ENCODE results near the gene SMIM23. TPM values are rescaled to one million over a fixed set of nuclear protein-coding genes. Genes with fewer than 3 reads are reported as not detected.

Gene SMIM23
- total and polyA plus RNA-seq, 2 experiments from 2014 or later, result not detected

DNA sequence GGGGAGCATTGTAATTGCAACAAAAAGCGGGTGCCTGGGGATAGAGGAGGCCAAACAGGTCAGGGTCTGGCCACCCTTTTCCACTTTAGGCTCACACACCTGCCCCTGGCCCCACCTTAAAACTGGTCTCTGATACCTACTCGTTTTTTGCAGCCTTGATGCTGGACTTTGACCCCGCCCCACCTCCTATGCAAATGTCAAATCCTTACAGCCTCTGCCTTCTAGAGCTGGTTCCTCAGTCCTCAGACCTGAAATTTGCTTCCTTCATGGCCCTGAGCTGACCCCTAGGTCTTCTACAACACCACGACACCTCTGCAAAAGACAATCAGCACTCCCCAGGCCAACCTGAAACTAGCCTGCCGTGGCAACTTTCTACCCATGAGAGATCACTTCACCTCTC lies 37.7 kb downstream of the SMIM23 start:
- H3K27me3 ChIP-seq (ENCODE audit: insufficient read depth), result no peaks in the 10 kb centered on the region
- H3K4me3 Mint-ChIP-seq, result no peak overlapping the region
- ATAC-seq (no peak), DNase-seq (ENCODE audit: low spot score) (no peak)
- H3F3A ChIP-seq (replicated peaks; ENCODE audit: low read depth), result no peaks in the 10 kb centered on the region
- no peak overlapping the region for H3K4me3 ChIP-seq
- H4K20me1 ChIP-seq (replicated peaks; ENCODE audit: insufficient read depth), result no peaks in the 10 kb centered on the region
- no peak for TF ChIP-seq STAT1 (IDR thresholded peaks at IDR 0.05; ENCODE audit: unreplicated experiment)
- no peak for TF ChIP-seq EZH2 (IDR thresholded peaks at IDR 0.05; ENCODE audit: low read depth, unreplicated experiment)
- no peak for TF ChIP-seq EZH2phosphoT487 (IDR thresholded peaks at IDR 0.05; ENCODE audit: unreplicated experiment)
- no peak for TF ChIP-seq CREB1 (CRISPR knock-in tag; IDR thresholded peaks at IDR 0.05; ENCODE audit: low read depth)
- TF ChIP-seq, protein P1, sequence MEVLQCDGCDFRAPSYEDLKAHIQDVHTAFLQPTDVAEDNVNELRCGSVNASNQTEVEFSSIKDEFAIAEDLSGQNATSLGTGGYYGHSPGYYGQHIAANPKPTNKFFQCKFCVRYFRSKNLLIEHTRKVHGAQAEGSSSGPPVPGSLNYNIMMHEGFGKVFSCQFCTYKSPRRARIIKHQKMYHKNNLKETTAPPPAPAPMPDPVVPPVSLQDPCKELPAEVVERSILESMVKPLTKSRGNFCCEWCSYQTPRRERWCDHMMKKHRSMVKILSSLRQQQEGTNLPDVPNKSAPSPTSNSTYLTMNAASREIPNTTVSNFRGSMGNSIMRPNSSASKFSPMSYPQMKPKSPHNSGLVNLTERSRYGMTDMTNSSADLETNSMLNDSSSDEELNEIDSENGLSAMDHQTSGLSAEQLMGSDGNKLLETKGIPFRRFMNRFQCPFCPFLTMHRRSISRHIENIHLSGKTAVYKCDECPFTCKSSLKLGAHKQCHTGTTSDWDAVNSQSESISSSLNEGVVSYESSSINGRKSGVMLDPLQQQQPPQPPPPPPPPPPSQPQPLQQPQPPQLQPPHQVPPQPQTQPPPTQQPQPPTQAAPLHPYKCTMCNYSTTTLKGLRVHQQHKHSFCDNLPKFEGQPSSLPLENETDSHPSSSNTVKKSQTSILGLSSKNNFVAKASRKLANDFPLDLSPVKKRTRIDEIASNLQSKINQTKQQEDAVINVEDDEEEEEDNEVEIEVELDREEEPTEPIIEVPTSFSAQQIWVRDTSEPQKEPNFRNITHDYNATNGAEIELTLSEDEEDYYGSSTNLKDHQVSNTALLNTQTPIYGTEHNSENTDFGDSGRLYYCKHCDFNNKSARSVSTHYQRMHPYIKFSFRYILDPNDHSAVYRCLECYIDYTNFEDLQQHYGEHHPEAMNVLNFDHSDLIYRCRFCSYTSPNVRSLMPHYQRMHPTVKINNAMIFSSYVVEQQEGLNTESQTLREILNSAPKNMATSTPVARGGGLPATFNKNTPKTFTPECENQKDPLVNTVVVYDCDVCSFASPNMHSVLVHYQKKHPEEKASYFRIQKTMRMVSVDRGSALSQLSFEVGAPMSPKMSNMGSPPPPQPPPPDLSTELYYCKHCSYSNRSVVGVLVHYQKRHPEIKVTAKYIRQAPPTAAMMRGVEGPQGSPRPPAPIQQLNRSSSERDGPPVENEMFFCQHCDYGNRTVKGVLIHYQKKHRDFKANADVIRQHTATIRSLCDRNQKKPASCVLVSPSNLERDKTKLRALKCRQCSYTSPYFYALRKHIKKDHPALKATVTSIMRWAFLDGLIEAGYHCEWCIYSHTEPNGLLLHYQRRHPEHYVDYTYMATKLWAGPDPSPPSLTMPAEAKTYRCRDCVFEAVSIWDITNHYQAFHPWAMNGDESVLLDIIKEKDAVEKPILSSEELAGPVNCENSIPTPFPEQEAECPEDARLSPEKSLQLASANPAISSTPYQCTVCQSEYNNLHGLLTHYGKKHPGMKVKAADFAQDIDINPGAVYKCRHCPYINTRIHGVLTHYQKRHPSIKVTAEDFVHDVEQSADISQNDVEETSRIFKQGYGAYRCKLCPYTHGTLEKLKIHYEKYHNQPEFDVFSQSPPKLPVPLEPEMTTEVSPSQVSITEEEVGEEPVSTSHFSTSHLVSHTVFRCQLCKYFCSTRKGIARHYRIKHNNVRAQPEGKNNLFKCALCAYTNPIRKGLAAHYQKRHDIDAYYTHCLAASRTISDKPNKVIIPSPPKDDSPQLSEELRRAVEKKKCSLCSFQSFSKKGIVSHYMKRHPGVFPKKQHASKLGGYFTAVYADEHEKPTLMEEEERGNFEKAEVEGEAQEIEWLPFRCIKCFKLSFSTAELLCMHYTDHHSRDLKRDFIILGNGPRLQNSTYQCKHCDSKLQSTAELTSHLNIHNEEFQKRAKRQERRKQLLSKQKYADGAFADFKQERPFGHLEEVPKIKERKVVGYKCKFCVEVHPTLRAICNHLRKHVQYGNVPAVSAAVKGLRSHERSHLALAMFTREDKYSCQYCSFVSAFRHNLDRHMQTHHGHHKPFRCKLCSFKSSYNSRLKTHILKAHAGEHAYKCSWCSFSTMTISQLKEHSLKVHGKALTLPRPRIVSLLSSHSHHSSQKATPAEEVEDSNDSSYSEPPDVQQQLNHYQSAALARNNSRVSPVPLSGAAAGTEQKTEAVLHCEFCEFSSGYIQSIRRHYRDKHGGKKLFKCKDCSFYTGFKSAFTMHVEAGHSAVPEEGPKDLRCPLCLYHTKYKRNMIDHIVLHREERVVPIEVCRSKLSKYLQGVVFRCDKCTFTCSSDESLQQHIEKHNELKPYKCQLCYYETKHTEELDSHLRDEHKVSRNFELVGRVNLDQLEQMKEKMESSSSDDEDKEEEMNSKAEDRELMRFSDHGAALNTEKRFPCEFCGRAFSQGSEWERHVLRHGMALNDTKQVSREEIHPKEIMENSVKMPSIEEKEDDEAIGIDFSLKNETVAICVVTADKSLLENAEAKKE (CRISPR knock-in tag; IDR thresholded peaks at IDR 0.05), result no peak
- TF ChIP-seq, protein P2, sequence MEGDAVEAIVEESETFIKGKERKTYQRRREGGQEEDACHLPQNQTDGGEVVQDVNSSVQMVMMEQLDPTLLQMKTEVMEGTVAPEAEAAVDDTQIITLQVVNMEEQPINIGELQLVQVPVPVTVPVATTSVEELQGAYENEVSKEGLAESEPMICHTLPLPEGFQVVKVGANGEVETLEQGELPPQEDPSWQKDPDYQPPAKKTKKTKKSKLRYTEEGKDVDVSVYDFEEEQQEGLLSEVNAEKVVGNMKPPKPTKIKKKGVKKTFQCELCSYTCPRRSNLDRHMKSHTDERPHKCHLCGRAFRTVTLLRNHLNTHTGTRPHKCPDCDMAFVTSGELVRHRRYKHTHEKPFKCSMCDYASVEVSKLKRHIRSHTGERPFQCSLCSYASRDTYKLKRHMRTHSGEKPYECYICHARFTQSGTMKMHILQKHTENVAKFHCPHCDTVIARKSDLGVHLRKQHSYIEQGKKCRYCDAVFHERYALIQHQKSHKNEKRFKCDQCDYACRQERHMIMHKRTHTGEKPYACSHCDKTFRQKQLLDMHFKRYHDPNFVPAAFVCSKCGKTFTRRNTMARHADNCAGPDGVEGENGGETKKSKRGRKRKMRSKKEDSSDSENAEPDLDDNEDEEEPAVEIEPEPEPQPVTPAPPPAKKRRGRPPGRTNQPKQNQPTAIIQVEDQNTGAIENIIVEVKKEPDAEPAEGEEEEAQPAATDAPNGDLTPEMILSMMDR (conservative IDR thresholded peaks at IDR 0.05; ENCODE audit: low read depth in 2 of 2), result no peak
- TF ChIP-seq, protein P3, sequence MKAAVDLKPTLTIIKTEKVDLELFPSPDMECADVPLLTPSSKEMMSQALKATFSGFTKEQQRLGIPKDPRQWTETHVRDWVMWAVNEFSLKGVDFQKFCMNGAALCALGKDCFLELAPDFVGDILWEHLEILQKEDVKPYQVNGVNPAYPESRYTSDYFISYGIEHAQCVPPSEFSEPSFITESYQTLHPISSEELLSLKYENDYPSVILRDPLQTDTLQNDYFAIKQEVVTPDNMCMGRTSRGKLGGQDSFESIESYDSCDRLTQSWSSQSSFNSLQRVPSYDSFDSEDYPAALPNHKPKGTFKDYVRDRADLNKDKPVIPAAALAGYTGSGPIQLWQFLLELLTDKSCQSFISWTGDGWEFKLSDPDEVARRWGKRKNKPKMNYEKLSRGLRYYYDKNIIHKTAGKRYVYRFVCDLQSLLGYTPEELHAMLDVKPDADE (IDR thresholded peaks at IDR 0.05), result no peak
- TF ChIP-seq NANOG (IDR thresholded peaks at IDR 0.05; ENCODE audit: borderline replicate concordance), result no peak
- no peak for TF ChIP-seq POLR2AphosphoS5 (IDR thresholded peaks at IDR 0.05; ENCODE audit: low read depth)
- TF ChIP-seq, protein P4, sequence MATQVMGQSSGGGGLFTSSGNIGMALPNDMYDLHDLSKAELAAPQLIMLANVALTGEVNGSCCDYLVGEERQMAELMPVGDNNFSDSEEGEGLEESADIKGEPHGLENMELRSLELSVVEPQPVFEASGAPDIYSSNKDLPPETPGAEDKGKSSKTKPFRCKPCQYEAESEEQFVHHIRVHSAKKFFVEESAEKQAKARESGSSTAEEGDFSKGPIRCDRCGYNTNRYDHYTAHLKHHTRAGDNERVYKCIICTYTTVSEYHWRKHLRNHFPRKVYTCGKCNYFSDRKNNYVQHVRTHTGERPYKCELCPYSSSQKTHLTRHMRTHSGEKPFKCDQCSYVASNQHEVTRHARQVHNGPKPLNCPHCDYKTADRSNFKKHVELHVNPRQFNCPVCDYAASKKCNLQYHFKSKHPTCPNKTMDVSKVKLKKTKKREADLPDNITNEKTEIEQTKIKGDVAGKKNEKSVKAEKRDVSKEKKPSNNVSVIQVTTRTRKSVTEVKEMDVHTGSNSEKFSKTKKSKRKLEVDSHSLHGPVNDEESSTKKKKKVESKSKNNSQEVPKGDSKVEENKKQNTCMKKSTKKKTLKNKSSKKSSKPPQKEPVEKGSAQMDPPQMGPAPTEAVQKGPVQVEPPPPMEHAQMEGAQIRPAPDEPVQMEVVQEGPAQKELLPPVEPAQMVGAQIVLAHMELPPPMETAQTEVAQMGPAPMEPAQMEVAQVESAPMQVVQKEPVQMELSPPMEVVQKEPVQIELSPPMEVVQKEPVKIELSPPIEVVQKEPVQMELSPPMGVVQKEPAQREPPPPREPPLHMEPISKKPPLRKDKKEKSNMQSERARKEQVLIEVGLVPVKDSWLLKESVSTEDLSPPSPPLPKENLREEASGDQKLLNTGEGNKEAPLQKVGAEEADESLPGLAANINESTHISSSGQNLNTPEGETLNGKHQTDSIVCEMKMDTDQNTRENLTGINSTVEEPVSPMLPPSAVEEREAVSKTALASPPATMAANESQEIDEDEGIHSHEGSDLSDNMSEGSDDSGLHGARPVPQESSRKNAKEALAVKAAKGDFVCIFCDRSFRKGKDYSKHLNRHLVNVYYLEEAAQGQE (IDR thresholded peaks at IDR 0.05; ENCODE audit: unreplicated experiment), result no peak
- no peak for TF ChIP-seq ZNF114 (CRISPR knock-in tag; IDR thresholded peaks at IDR 0.05)
- TF ChIP-seq ZNF331 (CRISPR knock-in tag; IDR thresholded peaks at IDR 0.05; ENCODE audit: low read depth), result no peak
- TF ChIP-seq JUNB (IDR thresholded peaks at IDR 0.05; ENCODE audit: unreplicated experiment), result no peak
- peaks cover 3% of the 10 kb centered on the region for H3K27me3 Mint-ChIP-seq (ENCODE audit: insufficient read depth, low read depth, poor library complexity)
- no peaks in the 10 kb centered on the region for H3K4me1 Mint-ChIP-seq
- no peaks in the 10 kb centered on the region for H3K4me1 ChIP-seq (ENCODE audit: insufficient read depth)
- H3K4me2 ChIP-seq, result no peak overlapping the region
- H3K9me3 Mint-ChIP-seq, result no peaks in the 10 kb centered on the region
- H3K27ac Mint-ChIP-seq, result no peak overlapping the region
- no peaks in the 10 kb centered on the region for H3K79me2 ChIP-seq (replicated peaks; ENCODE audit: insufficient read depth)
- H3K36me3 ChIP-seq (ENCODE audit: insufficient read depth), result no peaks in the 10 kb centered on the region
- no peak overlapping the region for H2AFZ ChIP-seq
- no peaks in the 10 kb centered on the region for H3K36me3 Mint-ChIP-seq (ENCODE audit: low read depth)
- no peak overlapping the region for H3K27ac ChIP-seq (ENCODE audit: low read depth)
- peaks cover 6% of the 10 kb centered on the region for H3K9me2 ChIP-seq (ENCODE audit: insufficient read depth)
